HG02610 (cell line): ENCODE results near the gene ABCG2.
"Not testable (repeated sequence)": the region's sequence is repeated elsewhere in the genome, so short reads cannot be mapped to it uniquely, and the experiment has no call there.

Experiments used
- ATAC-seq: cut with Tn5 transposase; IDR thresholded peaks from one replicate; pipeline ENCODE4 v1.9.1; 2021; ENCODE audit warnings: mild to moderate bottlenecking, moderate library complexity; ENCODE audit not compliant: unreplicated experiment

ABCG2 gene

GRCh38 chr4:88169298-88169697 is 10.9 kb upstream of the ABCG2 start:
- ATAC-seq, result no peak

GRCh38 chr4:88166608-88167007 is 8.2 kb upstream of the ABCG2 start:
- ATAC-seq, result no peak

- no peak for ATAC-seq
These were observed 4.9 kb upstream of the ABCG2 start for GRCh38 chr4:88163336-88163735.

- ATAC-seq, result no peak
These were observed 4.2 kb upstream of the ABCG2 start for GRCh38 chr4:88162626-88163025.

- ATAC-seq, result no peak
These were observed 838 bp upstream of the ABCG2 start for GRCh38 chr4:88159229-88159725.

- ATAC-seq, result peak; percentile 18
These were observed 376 bp downstream of the ABCG2 start for GRCh38 chr4:88158038-88158488.

- ATAC-seq, result not testable (repeated sequence)
These were observed 6.1 kb downstream of the ABCG2 start for GRCh38 chr4:88152331-88152730.

GRCh38 chr4:88148560-88148959 is 9.9 kb downstream of the ABCG2 start:
- ATAC-seq, result no peak

- ATAC-seq, result no peak
These were observed 10.6 kb downstream of the ABCG2 start for GRCh38 chr4:88147799-88148217.

- ATAC-seq, result no peak
These were observed 11.5 kb downstream of the ABCG2 start for GRCh38 chr4:88146891-88147290.

GRCh38 chr4:88144866-88145300 is 13.6 kb downstream of the ABCG2 start:
- no peak for ATAC-seq

GRCh38 chr4:88144048-88144447 is 14.4 kb downstream of the ABCG2 start:
- no peak for ATAC-seq

- ATAC-seq, result no peak
These were observed 14.9 kb downstream of the ABCG2 start for GRCh38 chr4:88143504-88143903.

GRCh38 chr4:88138561-88138960 is 19.9 kb downstream of the ABCG2 start:
- no peak for ATAC-seq

GRCh38 chr4:88137112-88137511 is 21.3 kb downstream of the ABCG2 start:
- ATAC-seq, result no peak

- ATAC-seq, result no peak
These were observed 22.2 kb downstream of the ABCG2 start for GRCh38 chr4:88136249-88136648.

GRCh38 chr4:88135356-88135663 is 23.1 kb downstream of the ABCG2 start:
- no peak for ATAC-seq

- no peak for ATAC-seq
These were observed 23.7 kb downstream of the ABCG2 start for GRCh38 chr4:88134536-88135355.

- no peak for ATAC-seq
These were observed 24.3 kb downstream of the ABCG2 start for GRCh38 chr4:88134111-88134510.

- ATAC-seq, result no peak
These were observed 27.7 kb downstream of the ABCG2 start for GRCh38 chr4:88130544-88131305.

GRCh38 chr4:88130003-88130402 is 28.4 kb downstream of the ABCG2 start:
- no peak for ATAC-seq

- not testable (repeated sequence) for ATAC-seq
These were observed 36.2 kb downstream of the ABCG2 start for GRCh38 chr4:88122260-88122659.
